ENCODE results near the gene CLEC5A.
"Not testable (repeated sequence)": the region's sequence is repeated elsewhere in the genome, so short reads cannot be mapped to it uniquely, and the experiment has no call there.

The CLEC5A gene

DNA sequence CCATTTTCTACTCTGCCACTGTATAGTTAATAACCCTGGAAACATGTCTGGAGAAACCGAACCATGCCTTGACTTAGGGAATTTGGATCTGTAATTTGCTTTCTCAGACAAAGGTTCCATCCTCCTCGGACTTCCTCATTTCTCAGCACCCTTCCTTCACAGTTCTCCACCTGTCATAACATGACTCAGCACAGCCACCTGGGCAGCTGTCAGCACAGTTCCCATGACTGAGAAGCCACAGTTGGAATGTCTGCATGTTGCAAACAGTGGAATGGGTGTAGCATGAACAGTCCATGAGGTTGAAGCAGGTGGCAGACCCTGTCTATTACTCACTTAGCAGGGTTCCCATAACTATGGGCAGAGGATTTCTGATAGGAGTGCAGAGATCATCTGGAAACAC lies 31.2 kb downstream of the CLEC5A start:
- Histone ChIP-seq H4K8ac (ENCODE audit: low read length) (no peak overlapping the region), H3K9ac (ENCODE audit: low read length) (no peak overlapping the region), H3K36me3 (ENCODE audit: control insufficient read depth in 1 of 2, insufficient read depth in 2 of 2, low read depth in 1 of 2, low read length in 2 of 2) (no peaks in the 10 kb centered on the region), H4K91ac (ENCODE audit: low read length) (no peak overlapping the region), H2BK12ac (ENCODE audit: low read length in 2 of 2) (no peak overlapping the region), H3K14ac (ENCODE audit: low read length in 2 of 2) (no peak overlapping the region), H2AK5ac (ENCODE audit: low read length, severe bottlenecking) (no peak overlapping the region), H3K79me1 (replicated peaks; ENCODE audit: low read length, poor library complexity, severe bottlenecking) (no peaks in the 10 kb centered on the region), H2BK5ac (ENCODE audit: low read depth, low read length, poor library complexity, severe bottlenecking) (no peak overlapping the region), H3K9me3 (ENCODE audit: control insufficient read depth, low read length) (peaks cover 2% of the 10 kb centered on the region), H3K27ac (ENCODE audit: low read length, poor library complexity, severe bottlenecking) (no peak overlapping the region), H3K4me2 (ENCODE audit: low read length, poor library complexity, severe bottlenecking) (no peak overlapping the region), H3K4ac (ENCODE audit: low read depth in 1 of 2, low read length in 2 of 2) (no peak overlapping the region), H3K27me3 (ENCODE audit: control insufficient read depth in 1 of 2, insufficient read depth in 1 of 2, low read length in 2 of 2) (no peaks in the 10 kb centered on the region), H2BK120ac (ENCODE audit: low read depth, low read length) (no peak overlapping the region), H3K4me3 (ENCODE audit: insufficient read depth in 1 of 2, low read depth in 1 of 2, low read length in 2 of 2) (no peak overlapping the region), H2BK15ac (ENCODE audit: low read depth, poor library complexity, severe bottlenecking) (no peak overlapping the region), H3K4me1 (ENCODE audit: control insufficient read depth, insufficient read depth, low read depth, low read length) (no peaks in the 10 kb centered on the region), H3K18ac (ENCODE audit: low read depth in 1 of 2, low read length in 2 of 2) (no peak overlapping the region), H3K23ac (ENCODE audit: low read length in 2 of 2) (no peak overlapping the region), H2AFZ (ENCODE audit: low read depth, low read length) (no peak overlapping the region)
- 60% methylated on average over 2 of the region's 2 CpGs for whole genome bisulfite sequencing
- no peak for DNase-seq

DNA sequence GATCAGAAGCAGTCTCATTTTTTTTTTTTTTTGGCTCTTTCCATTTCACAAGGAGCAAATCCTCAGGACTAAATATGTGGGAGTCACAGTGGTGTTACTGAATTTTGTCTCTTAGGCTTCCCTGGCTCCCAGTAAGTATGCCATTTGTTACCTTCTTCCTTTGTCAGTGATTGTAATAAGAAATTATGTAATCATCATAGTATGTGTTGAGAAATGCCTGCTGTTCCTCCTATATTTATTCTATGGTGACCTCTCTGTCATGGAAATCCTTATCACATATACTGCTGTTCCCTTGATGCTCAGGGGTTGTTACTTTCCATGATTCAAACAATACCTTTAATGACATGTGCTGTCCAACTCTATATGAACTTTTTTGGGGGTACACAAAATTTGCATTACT lies 35.4 kb downstream of the CLEC5A start:
- Histone ChIP-seq H4K91ac (ENCODE audit: low read length) (no peak overlapping the region), H3K4ac (ENCODE audit: low read depth in 1 of 2, low read length in 2 of 2) (no peak overlapping the region), H2BK12ac (ENCODE audit: low read length in 2 of 2) (no peak overlapping the region), H3K4me2 (ENCODE audit: low read length, poor library complexity, severe bottlenecking) (no peak overlapping the region), H2BK120ac (ENCODE audit: low read depth, low read length) (no peak overlapping the region), H3K36me3 (ENCODE audit: control insufficient read depth in 1 of 2, insufficient read depth in 2 of 2, low read depth in 1 of 2, low read length in 2 of 2) (no peaks in the 10 kb centered on the region), H3K79me1 (replicated peaks; ENCODE audit: low read length, poor library complexity, severe bottlenecking) (no peaks in the 10 kb centered on the region), H3K4me3 (ENCODE audit: insufficient read depth in 1 of 2, low read depth in 1 of 2, low read length in 2 of 2) (no peak overlapping the region), H3K27me3 (ENCODE audit: control insufficient read depth in 1 of 2, insufficient read depth in 1 of 2, low read length in 2 of 2) (no peaks in the 10 kb centered on the region), H3K18ac (ENCODE audit: low read depth in 1 of 2, low read length in 2 of 2) (no peak overlapping the region), H4K8ac (ENCODE audit: low read length) (no peak overlapping the region), H2AFZ (ENCODE audit: low read depth, low read length) (no peak overlapping the region), H3K23ac (ENCODE audit: low read length in 2 of 2) (no peak overlapping the region), H2BK15ac (ENCODE audit: low read depth, poor library complexity, severe bottlenecking) (no peak overlapping the region), H3K27ac (ENCODE audit: low read length, poor library complexity, severe bottlenecking) (no peak overlapping the region), H2AK5ac (ENCODE audit: low read length, severe bottlenecking) (no peak overlapping the region), H3K14ac (ENCODE audit: low read length in 2 of 2) (no peak overlapping the region), H3K9ac (ENCODE audit: low read length) (no peak overlapping the region), H3K9me3 (ENCODE audit: control insufficient read depth, low read length) (peaks cover 2% of the 10 kb centered on the region), H3K4me1 (ENCODE audit: control insufficient read depth, insufficient read depth, low read depth, low read length) (no peaks in the 10 kb centered on the region), H2BK5ac (ENCODE audit: low read depth, low read length, poor library complexity, severe bottlenecking) (no peak overlapping the region)
- DNase-seq, result no peak

DNA sequence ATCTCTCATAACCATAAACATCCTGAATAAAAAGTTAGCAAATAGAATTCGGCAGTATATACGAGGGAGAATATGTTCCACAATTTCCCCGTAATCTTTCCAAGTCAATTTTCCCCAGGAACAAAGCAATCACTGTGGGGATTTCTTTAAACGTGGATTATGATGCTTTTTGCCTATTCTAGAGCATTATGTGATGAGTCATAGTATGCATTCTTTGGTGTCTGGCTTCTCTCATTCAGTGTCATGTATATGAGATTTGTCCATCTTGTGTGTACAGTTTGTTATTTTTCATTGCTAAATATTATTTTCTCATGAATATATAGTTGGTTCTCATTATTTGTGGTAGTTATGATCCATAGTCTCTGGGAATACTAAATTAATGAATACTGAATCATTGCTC lies 40.5 kb downstream of the CLEC5A start:
- Histone ChIP-seq H4K91ac (ENCODE audit: low read length) (no peak overlapping the region), H3K4me2 (ENCODE audit: low read length, poor library complexity, severe bottlenecking) (no peak overlapping the region), H2BK120ac (ENCODE audit: low read depth, low read length) (no peak overlapping the region), H2BK5ac (ENCODE audit: low read depth, low read length, poor library complexity, severe bottlenecking) (no peak overlapping the region), H2BK15ac (ENCODE audit: low read depth, poor library complexity, severe bottlenecking) (no peak overlapping the region), H3K23ac (ENCODE audit: low read length in 2 of 2) (no peak overlapping the region), H3K4ac (ENCODE audit: low read depth in 1 of 2, low read length in 2 of 2) (no peak overlapping the region), H3K36me3 (ENCODE audit: control insufficient read depth in 1 of 2, insufficient read depth in 2 of 2, low read depth in 1 of 2, low read length in 2 of 2) (no peaks in the 10 kb centered on the region), H3K14ac (ENCODE audit: low read length in 2 of 2) (no peak overlapping the region), H3K18ac (ENCODE audit: low read depth in 1 of 2, low read length in 2 of 2) (no peak overlapping the region), H3K27ac (ENCODE audit: low read length, poor library complexity, severe bottlenecking) (no peak overlapping the region), H3K4me1 (ENCODE audit: control insufficient read depth, insufficient read depth, low read depth, low read length) (no peaks in the 10 kb centered on the region), H3K27me3 (ENCODE audit: control insufficient read depth in 1 of 2, insufficient read depth in 1 of 2, low read length in 2 of 2) (no peaks in the 10 kb centered on the region), H2AFZ (ENCODE audit: low read depth, low read length) (no peak overlapping the region), H4K8ac (ENCODE audit: low read length) (no peak overlapping the region), H3K4me3 (ENCODE audit: insufficient read depth in 1 of 2, low read depth in 1 of 2, low read length in 2 of 2) (no peak overlapping the region), H2BK12ac (ENCODE audit: low read length in 2 of 2) (no peak overlapping the region), H3K9me3 (ENCODE audit: control insufficient read depth, low read length) (peaks cover 2% of the 10 kb centered on the region), H3K79me1 (replicated peaks; ENCODE audit: low read length, poor library complexity, severe bottlenecking) (no peaks in the 10 kb centered on the region), H3K9ac (ENCODE audit: low read length) (no peak overlapping the region), H2AK5ac (ENCODE audit: low read length, severe bottlenecking) (no peak overlapping the region)
- WGBS, result 78% methylated on average over 4 of the region's 4 CpGs
- no peak for DNase-seq

DNA sequence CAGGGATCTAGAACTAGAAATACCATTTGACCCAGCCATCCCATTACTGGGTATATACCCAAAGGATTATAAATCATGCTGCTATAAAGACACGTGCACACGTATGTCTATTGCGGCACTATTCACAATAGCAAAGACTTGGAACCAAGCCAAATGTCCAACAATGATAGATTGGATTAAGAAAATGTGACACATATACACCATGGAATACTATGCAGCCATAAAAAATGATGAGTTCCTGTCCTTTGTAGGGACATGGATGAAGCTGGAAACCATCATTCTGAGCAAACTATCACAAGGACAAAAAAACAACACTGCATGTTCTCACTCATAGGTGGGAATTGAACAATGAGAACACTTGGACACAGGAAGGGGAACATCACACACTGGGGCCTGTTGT lies 47.4 kb downstream of the CLEC5A start:
- not testable (repeated sequence) for H3K4me2 ChIP-seq (ENCODE audit: low read length, poor library complexity, severe bottlenecking); DNase-seq; H3K23ac ChIP-seq (ENCODE audit: low read length in 2 of 2); H2BK120ac ChIP-seq (ENCODE audit: low read depth, low read length); H2BK15ac ChIP-seq (ENCODE audit: low read depth, poor library complexity, severe bottlenecking); H2AFZ ChIP-seq (ENCODE audit: low read depth, low read length); H2AK5ac ChIP-seq (ENCODE audit: low read length, severe bottlenecking); H3K4me1 ChIP-seq (ENCODE audit: control insufficient read depth, insufficient read depth, low read depth, low read length); H2BK5ac ChIP-seq (ENCODE audit: low read depth, low read length, poor library complexity, severe bottlenecking); H3K9ac ChIP-seq (ENCODE audit: low read length); H3K36me3 ChIP-seq (ENCODE audit: control insufficient read depth in 1 of 2, insufficient read depth in 2 of 2, low read depth in 1 of 2, low read length in 2 of 2); H2BK12ac ChIP-seq (ENCODE audit: low read length in 2 of 2); H3K14ac ChIP-seq (ENCODE audit: low read length in 2 of 2); H4K91ac ChIP-seq (ENCODE audit: low read length); H3K79me1 ChIP-seq (replicated peaks; ENCODE audit: low read length, poor library complexity, severe bottlenecking); H3K27me3 ChIP-seq (ENCODE audit: control insufficient read depth in 1 of 2, insufficient read depth in 1 of 2, low read length in 2 of 2); H3K27ac ChIP-seq (ENCODE audit: low read length, poor library complexity, severe bottlenecking); H3K18ac ChIP-seq (ENCODE audit: low read depth in 1 of 2, low read length in 2 of 2); H3K4me3 ChIP-seq (ENCODE audit: insufficient read depth in 1 of 2, low read depth in 1 of 2, low read length in 2 of 2); H3K4ac ChIP-seq (ENCODE audit: low read depth in 1 of 2, low read length in 2 of 2); H4K8ac ChIP-seq (ENCODE audit: low read length)
- H3K9me3 ChIP-seq (ENCODE audit: control insufficient read depth, low read length), result peaks cover 17% of the 10 kb centered on the region
- WGBS, result no CpG with 5 or more reads among the region's 3 CpGs

All from mesenchymal stem cell (in vitro differentiated cells and primary cell).